PFSK-1 (cell line): ENCODE results near the gene NUF2.

ENCODE experiments used
- FOXP2 ChIP-seq: optimal IDR thresholded peaks from 2 replicates; pipeline ENCODE3; 2011; ENCODE audit warnings: borderline replicate concordance, control low read depth, inconsistent platforms; ENCODE audit not compliant: insufficient read depth; ENCODE audit errors: extremely low read length, extremely low read depth
- POLR2AphosphoS5 ChIP-seq: IDR thresholded peaks from 2 replicates; pipeline ENCODE4 v1.6.1; 2012; ENCODE audit warnings: low read depth, mild to moderate bottlenecking, control low read depth, low read length, moderate library complexity
- SIN3A ChIP-seq: IDR thresholded peaks from 2 replicates; pipeline ENCODE4 v1.6.1; 2012; ENCODE audit warnings: mild to moderate bottlenecking, low read length, moderate library complexity, borderline replicate concordance; ENCODE audit not compliant: insufficient read depth
- TAF1 ChIP-seq: IDR thresholded peaks from 2 replicates; pipeline ENCODE4 v1.6.1; 2012; ENCODE audit warnings: low read length, control low read depth, borderline replicate concordance; ENCODE audit not compliant: insufficient read depth
- TF ChIP-seq, protein P1 (sequence below), 2 experiments: IDR thresholded peaks; 2 replicates each; pipeline versions ENCODE4 v1.6.1 to v1.8.0; 2011 to 2012; ENCODE audit warnings: low read depth in 2 of 2, low read length in 2 of 2, control low read depth in 1 of 2, inconsistent platforms in 1 of 2, mild to moderate bottlenecking in 1 of 2, moderate library complexity in 1 of 2; ENCODE audit not compliant: insufficient read depth in 1 of 2

Gene NUF2

GRCh38 chr1:163290025-163290640, 31.6 kb upstream of the NUF2 start:
- TF ChIP-seq FOXP2 = no peak
- TF ChIP-seq SIN3A = no peak
- no peak for TF ChIP-seq TAF1
- no peak for TF ChIP-seq POLR2AphosphoS5
- TF ChIP-seq, protein P1, sequence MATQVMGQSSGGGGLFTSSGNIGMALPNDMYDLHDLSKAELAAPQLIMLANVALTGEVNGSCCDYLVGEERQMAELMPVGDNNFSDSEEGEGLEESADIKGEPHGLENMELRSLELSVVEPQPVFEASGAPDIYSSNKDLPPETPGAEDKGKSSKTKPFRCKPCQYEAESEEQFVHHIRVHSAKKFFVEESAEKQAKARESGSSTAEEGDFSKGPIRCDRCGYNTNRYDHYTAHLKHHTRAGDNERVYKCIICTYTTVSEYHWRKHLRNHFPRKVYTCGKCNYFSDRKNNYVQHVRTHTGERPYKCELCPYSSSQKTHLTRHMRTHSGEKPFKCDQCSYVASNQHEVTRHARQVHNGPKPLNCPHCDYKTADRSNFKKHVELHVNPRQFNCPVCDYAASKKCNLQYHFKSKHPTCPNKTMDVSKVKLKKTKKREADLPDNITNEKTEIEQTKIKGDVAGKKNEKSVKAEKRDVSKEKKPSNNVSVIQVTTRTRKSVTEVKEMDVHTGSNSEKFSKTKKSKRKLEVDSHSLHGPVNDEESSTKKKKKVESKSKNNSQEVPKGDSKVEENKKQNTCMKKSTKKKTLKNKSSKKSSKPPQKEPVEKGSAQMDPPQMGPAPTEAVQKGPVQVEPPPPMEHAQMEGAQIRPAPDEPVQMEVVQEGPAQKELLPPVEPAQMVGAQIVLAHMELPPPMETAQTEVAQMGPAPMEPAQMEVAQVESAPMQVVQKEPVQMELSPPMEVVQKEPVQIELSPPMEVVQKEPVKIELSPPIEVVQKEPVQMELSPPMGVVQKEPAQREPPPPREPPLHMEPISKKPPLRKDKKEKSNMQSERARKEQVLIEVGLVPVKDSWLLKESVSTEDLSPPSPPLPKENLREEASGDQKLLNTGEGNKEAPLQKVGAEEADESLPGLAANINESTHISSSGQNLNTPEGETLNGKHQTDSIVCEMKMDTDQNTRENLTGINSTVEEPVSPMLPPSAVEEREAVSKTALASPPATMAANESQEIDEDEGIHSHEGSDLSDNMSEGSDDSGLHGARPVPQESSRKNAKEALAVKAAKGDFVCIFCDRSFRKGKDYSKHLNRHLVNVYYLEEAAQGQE (IDR thresholded peaks at IDR 0.05; ENCODE audit: insufficient read depth in 1 of 2, low read depth in 2 of 2, low read length in 2 of 2) = no peak

GRCh38 chr1:163291461-163291860, 30.3 kb upstream of the NUF2 start:
- TF ChIP-seq, protein P1 (IDR thresholded peaks at IDR 0.05; ENCODE audit: insufficient read depth in 1 of 2, low read depth in 2 of 2, low read length in 2 of 2) = no peak

DNA sequence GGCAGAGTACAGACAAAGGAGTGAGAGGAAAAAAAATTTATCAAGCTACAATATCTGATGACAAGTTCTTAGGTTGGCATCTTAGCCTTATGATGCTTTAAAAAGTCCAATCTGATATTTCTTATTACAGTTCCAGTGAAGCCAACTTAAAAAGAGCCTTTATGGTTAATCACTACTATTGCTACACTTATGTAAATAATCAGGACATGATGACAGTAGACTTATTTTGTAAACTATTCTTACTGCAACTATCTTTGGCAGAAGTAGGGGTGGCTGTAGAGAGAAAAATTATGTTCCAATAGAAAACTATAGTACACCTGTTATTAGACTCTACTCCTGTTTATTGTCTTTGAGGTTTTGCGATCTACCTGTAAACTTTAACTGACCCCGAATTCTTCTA, 25.8 kb upstream of the NUF2 start:
- TF ChIP-seq TAF1 = no peak
- no peak for TF ChIP-seq FOXP2
- TF ChIP-seq SIN3A = no peak
- TF ChIP-seq, protein P1 (IDR thresholded peaks at IDR 0.05; ENCODE audit: insufficient read depth in 1 of 2, low read depth in 2 of 2, low read length in 2 of 2) = no peak
- TF ChIP-seq POLR2AphosphoS5 = no peak

GRCh38 chr1:163296504-163297263, 25.1 kb upstream of the NUF2 start:
- TF ChIP-seq FOXP2 (no peak), POLR2AphosphoS5 (no peak), SIN3A (no peak), TAF1 (no peak)
- TF ChIP-seq, protein P1 (IDR thresholded peaks at IDR 0.05; ENCODE audit: insufficient read depth in 1 of 2, low read depth in 2 of 2, low read length in 2 of 2) = no peak

- TF ChIP-seq, protein P1 (IDR thresholded peaks at IDR 0.05; ENCODE audit: insufficient read depth in 1 of 2, low read depth in 2 of 2, low read length in 2 of 2) = no peak
- no peak for TF ChIP-seq FOXP2
- TF ChIP-seq SIN3A = no peak
- TF ChIP-seq POLR2AphosphoS5 = no peak
- no peak for TF ChIP-seq TAF1
Observed at GRCh38 chr1:163298365-163298764, 23.4 kb upstream of the NUF2 start.
